ENCODE results near the gene ARMC7.
"Not testable (repeated sequence)": the region's sequence is repeated elsewhere in the genome, so short reads cannot be mapped to it uniquely, and the experiment has no call there.

Gene ARMC7

DNA sequence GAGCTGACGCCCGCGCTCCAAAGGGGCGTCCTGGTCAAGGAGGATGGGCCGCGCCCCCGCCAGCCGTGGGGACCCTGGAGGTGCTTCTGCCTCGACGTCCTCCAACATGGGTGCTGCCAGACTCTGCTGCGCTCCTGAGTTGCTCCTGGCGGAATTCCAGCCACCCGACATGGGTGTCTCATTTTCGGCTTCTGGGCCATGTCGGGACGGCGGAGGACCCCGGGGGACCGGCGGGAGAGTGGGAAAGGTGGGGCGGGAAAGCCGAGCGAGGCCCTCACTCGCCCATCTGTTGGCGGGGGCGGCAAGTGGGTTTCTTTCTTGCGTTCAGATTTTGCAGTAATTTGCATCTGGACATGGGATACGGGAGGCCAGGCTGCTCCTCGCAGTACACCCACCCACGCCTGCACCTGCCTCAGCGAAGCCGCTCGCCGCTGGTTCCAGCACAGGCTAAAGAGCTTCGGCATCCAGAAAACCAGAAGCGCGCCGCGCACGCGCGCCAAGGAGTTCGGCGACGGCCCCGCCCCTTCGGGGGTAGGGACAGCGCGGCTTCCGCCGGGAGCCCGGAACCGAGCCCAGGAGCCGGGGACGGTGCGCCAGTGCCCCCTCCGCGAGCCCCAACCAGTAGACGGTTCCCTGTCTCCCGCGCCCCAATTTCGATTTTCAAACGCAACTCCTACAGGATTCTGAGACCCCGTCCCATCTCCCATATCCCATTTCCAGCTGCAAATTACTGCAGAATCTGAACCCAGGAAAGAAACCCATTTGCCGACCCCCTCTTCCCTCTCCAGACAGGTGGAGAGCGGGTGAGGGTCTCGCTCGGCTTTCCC lies at the start of gene ARMC7:
TSS of gene ARMC7 (plus strand) at position 563 of the 827 bp plus-strand sequence. CDS start 320 bp downstream, outside the sequence.
- DNase-seq, result peak; percentile 90

DNA sequence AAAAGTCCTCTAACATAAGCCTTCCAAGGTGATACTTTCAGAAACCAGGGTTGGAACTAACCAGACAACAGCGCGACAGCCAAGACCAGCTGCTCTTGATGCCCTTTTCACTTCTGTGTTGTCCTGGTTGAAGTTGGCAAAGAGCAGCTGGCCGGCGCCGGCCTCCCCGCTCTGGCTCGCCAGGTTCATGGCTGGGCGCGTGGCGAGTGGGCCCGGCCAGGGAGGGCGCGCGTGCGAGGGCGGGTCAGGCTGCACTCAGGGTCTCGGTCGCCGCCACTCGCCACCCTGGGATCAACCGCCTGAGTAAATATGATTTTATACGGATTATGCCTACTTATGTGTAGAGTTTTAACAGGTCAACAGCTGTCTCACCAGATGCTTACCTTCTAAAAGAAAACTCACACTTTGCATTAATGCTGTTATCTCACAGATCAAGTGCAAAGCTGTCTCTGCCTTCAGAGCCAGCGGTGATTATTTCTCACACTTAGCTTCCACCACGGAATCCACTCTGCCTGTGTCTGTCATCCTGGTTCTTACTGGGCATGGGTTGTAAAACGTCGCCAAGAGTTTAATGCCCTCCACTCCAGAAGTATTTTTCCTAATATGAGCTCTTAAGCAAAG lies 49.2 kb upstream of the ARMC7 start:
- no peak for DNase-seq

- DNase-seq, result no peak
These were observed 48.7 kb upstream of the ARMC7 start for GRCh38 chr17:75061055-75061438.

DNA sequence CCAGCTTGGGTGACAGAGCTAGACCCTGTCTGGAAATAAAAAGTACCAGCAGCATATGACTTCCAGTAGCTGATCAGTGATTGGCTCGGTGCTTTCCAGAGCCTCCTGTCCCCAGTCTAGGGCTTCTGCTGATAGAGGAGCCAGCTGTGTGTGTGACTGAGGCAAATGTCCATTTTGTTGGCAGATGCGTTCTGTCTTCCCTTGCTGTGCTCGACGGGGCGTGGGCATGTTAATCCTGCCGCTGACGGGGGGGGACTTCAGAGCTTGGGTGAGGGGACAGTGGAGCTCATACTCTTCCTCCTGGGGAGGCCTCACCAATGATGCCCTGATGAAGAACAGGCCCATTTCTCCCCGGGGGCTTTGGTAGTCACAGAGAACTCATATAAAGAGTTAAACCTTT lies 48.2 kb upstream of the ARMC7 start:
- no peak for DNase-seq

DNA sequence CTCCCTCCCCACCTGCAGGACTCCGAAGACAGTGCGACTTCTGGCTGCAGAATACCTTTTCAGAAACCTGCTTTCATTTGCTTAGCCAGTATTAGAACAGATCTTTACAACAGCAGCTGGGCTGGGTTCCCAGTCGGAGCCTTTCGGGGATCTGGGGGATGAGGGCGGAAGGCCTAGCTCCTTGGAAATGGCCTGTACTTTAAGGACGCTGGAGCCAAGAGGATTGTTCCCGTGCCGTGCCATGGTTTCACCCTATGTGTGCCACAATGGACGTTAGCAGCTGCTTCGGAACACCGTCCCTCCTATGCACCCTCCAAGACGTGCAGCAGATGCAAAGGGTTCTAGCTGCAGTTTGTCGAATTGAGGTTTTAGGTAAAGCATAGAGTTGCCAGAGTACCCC lies 46.6 kb upstream of the ARMC7 start:
- no peak for DNase-seq

GRCh38 chr17:75063626-75064025 lies 46.1 kb upstream of the ARMC7 start:
- no peak for DNase-seq

GRCh38 chr17:75064040-75064439 lies 45.7 kb upstream of the ARMC7 start:
- no peak for DNase-seq

- no peak for DNase-seq
These were observed 45.3 kb upstream of the ARMC7 start for GRCh38 chr17:75064460-75064859.

- no peak for DNase-seq
These were observed 44.8 kb upstream of the ARMC7 start for GRCh38 chr17:75064867-75065561.

DNA sequence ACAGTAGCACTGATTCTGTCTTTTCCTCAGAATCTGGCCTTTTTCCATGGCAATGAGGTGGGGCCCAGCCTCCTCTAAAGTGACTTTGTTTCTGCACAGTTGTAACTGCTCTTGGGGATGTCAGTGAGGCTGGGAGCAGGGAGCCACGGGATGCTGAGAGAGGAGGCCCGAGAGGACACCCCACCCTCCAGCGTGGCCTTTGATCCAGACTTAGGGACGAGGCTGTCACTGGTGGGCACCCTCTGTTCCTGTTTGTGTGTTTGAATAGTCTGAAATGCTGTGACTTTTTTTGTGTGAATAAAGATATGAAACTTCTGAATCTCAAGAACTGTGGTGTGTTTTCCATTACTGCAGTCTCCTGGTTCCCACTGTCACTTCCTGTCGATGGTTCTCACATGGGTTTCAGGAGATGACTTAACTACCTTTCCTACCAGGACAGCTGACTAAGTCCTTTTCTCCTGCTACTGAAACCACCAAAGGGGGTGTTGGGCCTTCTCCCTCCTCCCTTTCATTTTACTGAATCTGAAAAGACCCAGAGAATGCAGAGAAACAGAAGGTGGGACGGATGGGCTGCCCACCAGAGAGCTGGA lies 44.1 kb upstream of the ARMC7 start:
- DNase-seq, result no peak

DNA sequence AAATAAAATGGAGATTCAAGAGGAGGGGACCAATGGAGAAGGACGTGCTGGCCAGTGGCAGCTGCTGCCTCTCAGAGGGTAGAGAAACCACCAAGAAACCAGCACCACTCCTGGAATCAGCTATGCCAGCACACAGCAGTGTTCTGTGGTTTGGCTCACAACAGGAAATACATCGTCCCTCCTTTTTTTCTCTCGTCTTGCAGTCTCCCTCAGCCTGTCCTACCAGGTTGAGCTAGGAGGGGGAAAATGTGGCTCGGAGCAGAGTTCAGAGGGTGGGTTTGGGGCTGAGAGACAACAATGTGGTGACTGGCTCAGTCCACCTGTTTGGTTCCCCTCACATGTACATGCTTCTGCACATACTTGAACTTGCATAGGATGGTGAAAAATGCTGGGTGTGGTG lies 41.9 kb upstream of the ARMC7 start:
- DNase-seq, result no peak

DNA sequence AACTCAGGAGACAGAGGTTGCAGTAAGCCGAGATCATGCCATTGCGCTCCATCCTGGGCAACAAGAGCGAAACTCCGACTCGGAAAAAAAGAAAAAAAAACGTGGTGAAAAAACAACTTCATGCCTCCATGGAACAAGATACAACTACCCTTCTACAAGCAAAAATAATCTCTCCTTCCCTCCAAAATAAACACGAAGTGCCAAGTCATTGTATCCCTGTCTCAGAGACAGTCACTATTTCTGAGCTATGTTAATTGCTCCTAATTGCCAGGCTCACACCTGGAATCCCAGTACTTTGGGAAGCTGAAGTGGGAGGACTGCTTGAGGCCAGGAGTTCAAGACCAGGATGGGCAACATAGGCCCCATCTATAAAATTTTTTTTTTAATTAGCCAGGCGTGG lies 41.0 kb upstream of the ARMC7 start:
- DNase-seq, result no peak

GRCh38 chr17:75069783-75070182 lies 40.0 kb upstream of the ARMC7 start:
- no peak for DNase-seq

- DNase-seq, result not testable (repeated sequence)
These were observed 38.1 kb upstream of the ARMC7 start for GRCh38 chr17:75071478-75072271.

GRCh38 chr17:75072909-75073308 lies 36.9 kb upstream of the ARMC7 start:
- DNase-seq, result not testable (repeated sequence)

DNA sequence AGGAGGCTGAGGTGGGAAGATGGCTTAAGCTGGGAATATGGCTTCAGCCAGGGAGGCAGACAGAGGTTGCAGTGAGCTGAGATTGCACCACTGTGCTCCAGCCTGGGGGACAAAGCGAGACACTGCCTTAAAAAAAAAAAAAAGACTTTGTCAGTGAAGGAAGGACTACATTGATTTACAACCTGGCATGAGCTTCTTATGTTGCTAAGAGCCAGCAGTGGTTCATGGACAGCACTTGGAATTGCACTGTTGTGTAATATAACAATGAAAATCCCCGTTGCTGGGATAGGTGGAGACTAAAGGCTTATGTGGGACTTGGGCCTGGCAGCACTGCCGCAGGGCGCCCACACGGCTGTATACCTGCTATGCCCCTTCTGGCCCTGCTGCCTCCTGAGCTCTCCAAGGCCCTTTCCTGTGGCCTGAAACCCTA lies 36.1 kb upstream of the ARMC7 start:
- no peak for DNase-seq

DNA sequence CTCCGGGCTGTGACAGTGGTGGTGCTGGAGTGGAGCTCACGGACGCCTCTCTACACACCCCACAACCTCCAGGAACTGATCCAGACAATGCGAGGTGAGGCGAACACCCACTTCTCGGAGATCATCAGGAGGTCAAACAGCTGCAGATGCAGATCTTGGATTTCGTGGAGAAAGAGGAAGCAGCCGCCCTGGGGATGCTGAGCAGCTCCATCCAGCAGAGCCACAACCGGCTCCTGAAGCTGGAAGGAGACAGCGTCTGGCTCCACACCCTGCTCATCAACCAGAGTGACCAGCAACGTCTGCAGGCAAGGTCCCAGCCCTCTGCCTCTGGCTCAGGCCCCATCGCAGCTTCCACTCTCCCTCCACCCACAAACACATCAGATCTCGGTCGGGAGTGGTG lies 35.2 kb upstream of the ARMC7 start:
- DNase-seq, result no peak

- no peak for DNase-seq
These were observed 34.0 kb upstream of the ARMC7 start for GRCh38 chr17:75075597-75076336.

DNA sequence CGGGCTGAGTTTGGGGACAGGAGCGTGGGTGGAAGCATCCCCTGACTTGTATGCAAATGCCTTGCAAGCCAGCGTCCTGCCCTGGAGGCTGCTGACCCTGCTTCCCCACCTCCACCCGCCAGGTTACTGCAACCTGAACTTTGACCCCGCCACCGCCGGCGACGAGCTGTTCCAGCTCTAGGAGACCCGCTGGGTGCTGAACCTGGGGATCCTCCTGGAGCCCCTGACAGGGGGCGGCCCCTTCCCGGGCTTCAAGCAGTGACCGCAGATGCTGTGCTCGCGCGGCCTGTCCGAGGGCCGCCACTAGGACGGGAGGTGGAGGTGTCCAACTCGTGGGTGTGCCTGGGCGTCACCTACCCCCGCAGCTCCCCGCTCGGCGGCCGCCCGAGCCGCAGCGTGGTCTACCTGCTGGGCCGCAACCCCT lies 32.7 kb upstream of the ARMC7 start:
- DNase-seq, result no peak

GRCh38 chr17:75077496-75078283 lies 32.1 kb upstream of the ARMC7 start:
- DNase-seq, result peak; percentile 48

All from activated gamma-delta T cell treated with Interleukin-2 at 50 U/mL for 16 hours (primary cell).